Measurements from ENCODE around the gene HDAC4. TPM values are rescaled to one million over a fixed set of nuclear protein-coding genes. Genes with fewer than 3 reads are reported as not detected.
A peak's percentile ranks its signal among the peaks of the same experiment; 100 is the strongest.
"Not testable (repeated sequence)": the region's sequence is repeated elsewhere in the genome, so short reads cannot be mapped to it uniquely, and the experiment has no call there.

Gene HDAC4
- total RNA-seq, 2 donors from 2014 or later, result 9.3 to 139 TPM

GRCh38 chr2:239177325-239177724, 223.5 kb downstream of the HDAC4 start:
- H3K36me3 ChIP-seq (replicated peaks in 1 of 2; ENCODE audit: insufficient read depth in 1 of 2, low read depth in 2 of 2), result peaks cover 0 to 1% of the 10 kb centered on the region in 2 donors
- ATAC-seq (no peak), DNase-seq (peak in 1 of 4 donors; percentile 5)

DNA sequence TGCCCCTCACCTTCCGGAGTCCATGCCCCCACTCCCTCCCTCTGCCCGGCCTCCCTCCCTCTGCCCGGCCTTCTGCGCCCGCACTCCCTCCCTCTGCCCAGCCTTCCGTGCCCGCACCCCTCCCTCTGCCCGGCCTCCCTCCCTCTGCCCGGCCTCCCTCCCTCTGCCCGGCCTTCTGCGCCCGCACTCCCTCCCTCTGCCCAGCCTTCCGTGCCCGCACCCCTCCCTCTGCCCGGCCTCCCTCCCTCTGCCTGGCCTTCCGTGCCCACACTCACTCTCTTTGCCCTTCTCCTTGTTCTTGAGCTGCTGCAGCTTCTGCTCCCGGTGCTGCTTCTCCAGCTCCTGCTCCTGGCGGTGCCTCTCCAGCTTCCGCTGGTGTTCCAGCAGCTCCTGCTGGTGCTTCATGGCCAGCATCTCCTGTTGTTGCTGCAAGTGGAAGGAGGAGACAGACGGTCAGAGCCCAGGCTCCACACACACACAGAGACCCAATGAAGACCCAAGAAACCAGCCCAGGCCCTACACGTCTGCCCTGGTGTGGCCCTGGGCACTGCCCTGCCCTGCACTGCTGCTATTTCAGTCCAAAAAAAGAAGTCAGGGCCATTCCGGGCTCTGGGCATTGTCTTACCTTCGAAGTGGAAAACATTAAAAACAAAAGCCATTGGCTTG, 224.5 kb downstream of the HDAC4 start:
- H3K27ac ChIP-seq; H3K36me3 ChIP-seq (replicated peaks in 1 of 2; ENCODE audit: insufficient read depth in 1 of 2, low read depth in 2 of 2); H3K9me3 ChIP-seq; intact Hi-C loops (cut with DNase I); H3K4me1 ChIP-seq; ATAC-seq; H3K4me3 ChIP-seq; H3K27me3 ChIP-seq: not testable (repeated sequence)
- WGBS, 2 donors, result 87 to 92% methylated on average over 20 to 22 of the region's 23 CpGs
- peak in 1 of 4 donors; percentile 4 for DNase-seq

More at GRCh38 chr2:239177325-239177724, 223.5 kb downstream of the HDAC4 start:
- Histone ChIP-seq H3K27me3 (no peaks in the 10 kb centered on the region), H3K4me3 (no peak overlapping the region), H3K27ac (no peak overlapping the region), H3K9me3 (no peaks in the 10 kb centered on the region), H3K4me1 (no peaks in the 10 kb centered on the region)
- 98% methylated on average over 11 of the region's 11 CpGs for WGBS, 2 donors
- intact Hi-C loops (cut with DNase I), result no loop called here
- TF ChIP-seq CTCF (IDR thresholded peaks at IDR 0.05) (no peak), POLR2A (IDR thresholded peaks at IDR 0.05) (no peak)

DNA sequence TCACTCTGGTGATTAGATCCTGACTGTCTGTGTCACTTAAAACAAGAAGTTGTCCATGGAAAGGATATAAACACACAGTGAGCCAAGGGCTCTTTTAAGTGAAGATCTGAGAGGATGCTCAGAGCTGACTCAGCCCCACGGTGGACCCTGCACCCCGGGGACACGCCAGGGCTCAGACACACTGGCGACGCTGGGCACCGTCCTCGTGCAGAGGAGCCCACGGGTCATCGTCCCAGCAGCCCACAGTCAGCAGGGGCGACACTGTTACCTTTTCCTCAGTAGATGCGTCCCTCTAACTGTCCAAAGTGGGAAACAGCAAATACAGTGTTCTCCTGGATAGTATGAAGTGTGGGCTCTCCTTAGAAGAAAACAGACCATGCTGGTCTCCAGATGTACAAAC, 225.6 kb downstream of the HDAC4 start:
- Histone ChIP-seq H3K36me3 (replicated peaks in 1 of 2; ENCODE audit: insufficient read depth in 1 of 2, low read depth in 2 of 2) (peaks cover 0 to 1% of the 10 kb centered on the region in 2 donors), H3K4me1 (no peaks in the 10 kb centered on the region), H3K27me3 (no peaks in the 10 kb centered on the region), H3K4me3 (no peak overlapping the region), H3K27ac (no peak overlapping the region), H3K9me3 (peaks cover 0 to 10% (median 0%) of the 10 kb centered on the region in 3 donors)
- ATAC-seq, result no peak
- WGBS, 2 donors, result 91 to 96% methylated on average over 11 of the region's 11 CpGs
- peak in 1 of 4 donors; percentile 1 for DNase-seq
- TF ChIP-seq CTCF (IDR thresholded peaks at IDR 0.05) (no peak), POLR2A (IDR thresholded peaks at IDR 0.05) (no peak)
- intact Hi-C loops (cut with DNase I), result no loop called here

DNA sequence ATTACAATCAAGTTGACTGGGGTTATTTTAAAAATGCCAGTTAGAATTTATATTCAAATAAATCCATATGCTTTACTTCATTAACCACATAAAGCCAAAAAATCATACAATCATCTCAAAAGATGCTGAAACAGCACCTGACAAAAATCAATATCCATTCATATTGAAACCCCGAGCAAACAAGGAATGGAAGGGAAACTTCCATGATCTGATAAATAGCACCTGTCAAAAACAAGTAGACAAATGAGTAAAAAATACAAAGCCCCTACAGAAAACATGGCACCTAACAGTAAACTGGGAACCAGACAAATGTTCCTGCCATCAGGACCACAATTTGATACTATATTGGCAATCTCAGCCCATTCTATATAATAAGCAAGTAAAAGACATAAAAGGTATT, 227.5 kb downstream of the HDAC4 start:
- intact Hi-C loops (cut with DNase I), result no loop called here
- no peak overlapping the region for H3K27ac ChIP-seq
- no peaks in the 10 kb centered on the region for H3K27me3 ChIP-seq
- no peak overlapping the region for H3K4me3 ChIP-seq
- TF ChIP-seq CTCF (IDR thresholded peaks at IDR 0.05) (no peak), POLR2A (IDR thresholded peaks at IDR 0.05) (no peak)
- ATAC-seq (no peak), DNase-seq (no peak)
- 64 to 66% methylated on average over 1 of the region's 1 CpG for WGBS, 2 donors
- peaks cover 0 to 10% (median 0%) of the 10 kb centered on the region in 3 donors for H3K9me3 ChIP-seq
- H3K4me1 ChIP-seq, result no peaks in the 10 kb centered on the region
- H3K36me3 ChIP-seq (replicated peaks in 1 of 2; ENCODE audit: insufficient read depth in 1 of 2, low read depth in 2 of 2), result peaks cover 0 to 1% of the 10 kb centered on the region in 2 donors

DNA sequence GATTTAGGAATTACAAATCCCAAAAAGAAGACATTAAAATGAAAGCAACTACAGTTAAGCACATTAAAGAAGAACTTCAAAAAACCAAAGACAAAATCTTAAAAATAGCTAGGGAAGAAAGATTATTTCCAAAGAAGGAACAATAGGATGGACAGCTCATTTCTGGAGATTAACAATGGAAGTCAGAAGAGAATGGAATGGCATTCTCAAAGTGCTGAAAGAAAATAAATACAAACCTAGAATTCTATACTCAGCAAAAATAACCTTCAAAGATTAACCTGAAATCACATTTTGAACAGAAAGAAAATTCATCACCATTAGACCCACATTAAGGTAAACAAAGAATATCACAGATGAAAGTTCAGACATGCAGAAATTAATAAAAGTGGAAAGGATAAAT, 229.2 kb downstream of the HDAC4 start:
- ATAC-seq (no peak), DNase-seq (no peak)
- H3K9me3 ChIP-seq, result peaks cover 0 to 10% (median 0%) of the 10 kb centered on the region in 3 donors
- H3K27ac ChIP-seq, result no peak overlapping the region
- intact Hi-C loops (cut with DNase I), result no loop called here
- H3K27me3 ChIP-seq, result no peaks in the 10 kb centered on the region
- H3K4me1 ChIP-seq, result no peaks in the 10 kb centered on the region
- TF ChIP-seq POLR2A (IDR thresholded peaks at IDR 0.05), result no peak
- no peak for TF ChIP-seq CTCF (IDR thresholded peaks at IDR 0.05)
- H3K36me3 ChIP-seq (replicated peaks in 1 of 2; ENCODE audit: insufficient read depth in 1 of 2, low read depth in 2 of 2), result peaks cover 0 to 1% of the 10 kb centered on the region in 2 donors
- H3K4me3 ChIP-seq, result no peak overlapping the region
